SHP77 treated with DMSO at 0.1 percent for 48 hours (cell line): ENCODE results near the gene ZBP1.
"Not testable (repeated sequence)": the region's sequence is repeated elsewhere in the genome, so short reads cannot be mapped to it uniquely, and the experiment has no call there.

Experiments
- DNase-seq: peaks from one replicate; lab custom pipeline; 2025; lab: John Stamatoyannopoulos, UW

The ZBP1 gene

DNA sequence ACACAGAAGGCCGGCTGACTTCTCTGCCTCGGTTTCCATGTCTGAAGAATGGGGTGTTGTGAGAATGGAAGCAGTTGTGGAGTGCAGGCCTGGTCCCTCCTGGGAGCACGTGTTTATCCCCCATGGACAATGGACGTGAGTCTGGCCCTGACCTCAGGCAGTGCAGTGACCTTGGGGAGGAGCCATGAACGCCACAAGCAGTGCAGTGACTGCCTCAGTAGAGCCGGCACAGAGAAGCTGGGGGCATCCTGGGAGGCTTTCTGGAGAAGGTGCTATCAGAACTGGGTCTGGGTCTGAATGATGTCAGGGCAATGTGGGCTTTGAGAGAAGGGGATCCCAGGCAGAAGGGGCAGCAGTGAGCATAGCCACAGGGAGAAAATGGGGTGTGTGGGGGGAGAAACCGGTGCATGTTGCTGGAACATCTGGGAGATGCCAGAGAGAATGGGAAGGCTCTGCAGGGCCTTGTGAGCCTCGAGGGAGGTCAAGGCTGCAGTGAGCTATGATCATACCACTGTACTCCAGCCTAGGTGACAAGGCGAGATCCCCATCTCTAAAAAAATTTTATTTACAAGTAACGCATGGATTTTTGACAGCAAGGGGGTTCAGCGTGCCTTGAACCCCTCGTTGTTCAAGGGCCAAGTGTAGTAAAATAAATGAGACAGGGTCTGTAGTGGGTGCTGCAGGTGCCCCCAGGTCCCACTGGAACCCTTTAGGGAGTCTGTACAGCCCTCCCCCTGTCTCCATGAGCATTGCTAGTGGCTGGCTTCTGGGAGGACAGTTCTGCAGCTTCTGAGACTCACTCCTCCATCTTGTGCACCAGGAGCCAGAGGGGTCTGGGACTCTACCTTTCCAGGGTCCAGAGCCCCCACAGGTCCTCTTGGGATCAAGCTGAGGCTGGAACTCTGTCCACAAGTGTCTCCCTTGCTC lies 27.0 kb upstream of the ZBP1 start:
- DNase-seq = no peak

DNA sequence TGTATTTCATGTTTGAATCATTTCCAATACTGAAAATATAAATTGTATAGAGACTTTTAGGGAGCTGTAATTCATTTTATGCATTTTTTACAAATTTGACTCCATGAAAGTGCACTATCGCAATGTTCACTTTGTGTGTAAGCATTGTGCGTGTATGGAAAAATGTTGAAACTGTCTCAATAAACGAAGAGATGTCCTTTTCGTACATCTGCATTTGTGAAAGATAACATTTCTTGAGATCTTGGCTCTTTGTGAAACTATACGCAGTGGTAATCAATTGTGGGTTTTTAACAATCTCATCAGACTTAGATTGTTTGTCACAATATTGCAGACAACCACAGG lies 18.6 kb upstream of the ZBP1 start:
- no peak for DNase-seq

GRCh38 chr20:57638173-57638894 lies 18.1 kb upstream of the ZBP1 start:
- DNase-seq = no peak

DNA sequence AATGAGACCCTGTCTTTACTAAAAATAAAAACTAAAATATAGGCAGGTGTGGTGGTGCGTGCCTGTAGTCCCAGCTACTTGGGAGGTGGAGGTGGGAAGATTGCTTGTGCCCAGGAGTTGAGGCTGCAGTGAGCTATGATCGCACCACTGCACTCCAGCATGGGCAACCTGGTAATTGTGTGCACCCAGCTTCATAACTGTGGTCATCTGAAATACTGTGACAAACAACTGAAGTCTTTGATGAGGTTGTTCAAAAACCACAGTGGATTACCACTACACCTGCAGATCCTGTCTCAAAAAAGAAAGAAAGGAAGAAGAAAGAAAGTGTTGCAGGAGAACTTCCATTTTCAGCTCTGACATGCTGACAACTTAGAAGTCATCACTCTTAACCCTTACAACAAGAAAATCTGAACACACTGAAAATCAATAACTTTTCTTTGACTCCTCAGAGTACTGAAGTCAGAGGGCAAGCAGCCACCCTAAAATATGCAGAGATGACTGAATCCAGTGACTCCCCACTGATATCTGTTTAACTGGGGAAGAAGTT lies 13.8 kb upstream of the ZBP1 start:
- DNase-seq = no peak

DNA sequence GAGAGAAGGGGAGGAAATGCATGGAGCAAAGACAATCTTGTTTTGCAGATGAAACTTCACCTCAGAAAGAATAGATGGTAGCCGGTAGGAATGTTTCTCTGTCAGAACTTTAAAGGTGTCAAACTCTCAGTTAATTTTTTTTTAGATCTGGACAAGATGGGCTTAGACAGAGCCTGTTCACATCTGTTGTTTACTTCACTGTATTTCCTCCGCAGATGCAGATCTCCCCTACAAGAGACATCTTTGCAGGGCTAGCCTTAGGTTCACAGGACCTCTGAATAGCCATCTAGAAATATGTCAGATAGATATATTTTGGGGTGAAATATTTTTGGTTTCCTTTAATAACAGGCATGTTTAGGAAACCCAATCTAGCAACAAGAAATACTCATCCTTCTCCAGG lies 12.1 kb upstream of the ZBP1 start:
- no peak for DNase-seq

DNA sequence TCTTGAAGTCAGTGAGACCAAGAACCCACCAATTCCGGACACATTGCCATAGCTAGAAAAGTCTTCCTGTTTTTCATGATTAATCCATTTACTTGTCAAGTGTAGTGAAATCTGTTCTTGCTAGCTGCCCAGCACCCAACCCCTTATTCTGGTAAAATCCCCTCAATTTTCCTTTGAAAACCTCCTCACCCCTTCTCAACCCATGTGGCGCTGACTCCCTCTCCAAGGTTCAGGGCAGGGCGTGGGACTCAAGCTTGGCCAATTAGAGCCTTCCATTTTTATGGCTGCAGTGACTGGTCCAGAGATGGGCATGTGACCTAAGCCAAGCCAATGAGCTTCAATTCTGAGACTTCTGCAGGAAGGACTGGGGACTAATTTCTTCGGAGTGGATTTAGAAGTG lies 9.8 kb upstream of the ZBP1 start:
- DNase-seq = no peak

GRCh38 chr20:57629491-57629901 lies 9.3 kb upstream of the ZBP1 start:
- DNase-seq = not testable (repeated sequence)

- not testable (repeated sequence) for DNase-seq
These were observed 8.7 kb upstream of the ZBP1 start for GRCh38 chr20:57628962-57629308.

GRCh38 chr20:57628047-57628961 lies 8.1 kb upstream of the ZBP1 start:
- DNase-seq = no peak

DNA sequence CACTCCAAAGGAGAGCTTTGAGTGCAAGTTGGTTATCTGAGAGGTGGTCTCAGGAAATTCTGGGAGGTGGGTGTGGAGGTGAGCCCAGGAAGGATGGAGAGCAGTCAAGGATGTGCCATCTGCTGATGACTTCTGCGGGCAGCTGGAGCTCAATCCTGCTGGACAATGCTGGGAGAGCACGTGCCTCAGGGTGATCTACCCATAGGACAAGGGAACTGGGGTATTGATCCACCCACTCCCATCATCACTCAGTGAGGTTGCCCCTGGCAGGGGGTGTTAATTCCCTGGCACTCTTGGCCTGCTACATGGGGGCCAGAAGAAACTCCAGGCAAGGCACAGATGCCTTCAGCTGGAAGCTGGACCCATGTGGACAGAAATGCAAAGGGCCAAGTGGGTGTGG lies 7.1 kb upstream of the ZBP1 start:
- no peak for DNase-seq

- DNase-seq = no peak
These were observed 5.8 kb upstream of the ZBP1 start for GRCh38 chr20:57625978-57626377.

DNA sequence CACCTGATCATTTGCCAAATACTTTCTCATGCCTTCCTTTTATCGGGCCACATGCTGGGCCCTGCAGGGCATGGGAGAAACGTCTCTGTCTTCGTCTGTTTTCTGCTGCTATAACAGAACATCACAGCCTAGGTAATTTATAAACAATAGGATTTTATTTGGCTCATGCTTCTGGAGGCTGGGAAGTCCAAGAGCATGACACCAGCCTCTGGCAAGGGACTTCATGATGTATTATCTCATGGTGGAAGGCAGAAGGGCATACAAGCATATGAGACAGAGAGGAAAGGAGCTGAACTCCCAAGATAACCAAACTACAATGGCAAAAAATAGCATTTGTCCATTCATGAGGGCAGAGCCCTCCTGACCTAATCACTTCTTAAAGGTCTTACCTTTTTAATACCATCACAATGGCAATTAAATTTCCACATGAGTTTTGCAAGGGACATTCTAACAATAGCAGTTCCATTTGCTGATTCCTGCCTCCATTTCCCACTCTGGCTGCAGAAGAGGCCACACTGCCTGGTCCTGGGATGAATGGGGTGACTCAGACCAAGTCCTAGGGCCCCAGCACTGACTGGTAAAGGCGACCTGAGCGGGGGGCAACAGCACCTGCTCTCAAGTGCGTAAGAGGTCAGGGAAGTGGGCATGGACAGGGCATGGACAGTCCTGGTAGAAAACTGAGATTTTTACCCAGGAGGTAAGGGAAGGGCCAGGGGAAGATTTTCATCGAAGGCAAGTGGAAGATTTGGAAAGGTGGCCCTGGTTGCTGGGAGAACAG lies 5.1 kb upstream of the ZBP1 start:
- no peak for DNase-seq

GRCh38 chr20:57624124-57624523 lies 3.9 kb upstream of the ZBP1 start:
- DNase-seq = no peak

DNA sequence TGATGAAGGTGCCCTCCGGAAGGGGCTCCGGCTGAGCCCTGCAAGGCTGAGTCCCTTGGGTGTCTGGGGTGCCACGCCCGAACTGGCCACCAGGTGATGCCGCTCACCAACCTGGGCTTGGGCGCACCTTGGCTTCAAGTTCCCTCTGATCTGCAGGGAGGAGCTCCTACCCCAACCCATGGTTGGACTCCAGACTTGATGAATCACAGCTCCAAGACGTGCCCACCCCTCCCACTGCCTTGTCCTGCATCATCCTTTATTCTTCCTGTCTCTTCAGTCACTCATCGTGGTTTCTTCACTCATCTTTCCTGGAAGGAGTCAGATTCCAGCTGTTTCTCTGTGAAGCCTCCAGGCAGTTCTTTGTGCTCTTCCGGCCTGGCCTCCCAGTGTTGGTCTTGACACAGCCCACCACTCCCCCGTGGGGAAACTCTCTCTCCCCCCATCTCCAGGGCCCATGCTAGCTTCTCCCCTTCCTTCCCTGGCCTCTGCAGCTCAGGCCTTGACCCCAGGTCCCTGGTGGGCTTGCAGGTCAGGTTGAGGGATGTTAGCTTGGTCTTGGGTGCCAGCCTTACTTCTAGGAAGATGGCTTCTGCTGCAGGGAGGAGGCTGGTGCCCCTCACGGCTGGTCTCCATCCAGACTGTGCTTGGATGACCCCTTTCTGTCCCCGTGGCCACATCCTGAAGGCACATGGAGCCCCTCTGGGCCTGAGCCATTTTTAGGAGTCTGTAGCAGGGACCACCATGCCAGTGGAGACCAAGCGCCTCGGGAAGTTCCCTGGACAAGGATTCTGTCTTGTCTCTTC lies 2.6 kb upstream of the ZBP1 start:
- no peak for DNase-seq

GRCh38 chr20:57622201-57622570 lies 2.0 kb upstream of the ZBP1 start:
- DNase-seq = no peak

GRCh38 chr20:57621421-57622200 lies 1.4 kb upstream of the ZBP1 start:
- DNase-seq = no peak

GRCh38 chr20:57620999-57621398 lies 773 bp upstream of the ZBP1 start:
- DNase-seq = no peak

DNA sequence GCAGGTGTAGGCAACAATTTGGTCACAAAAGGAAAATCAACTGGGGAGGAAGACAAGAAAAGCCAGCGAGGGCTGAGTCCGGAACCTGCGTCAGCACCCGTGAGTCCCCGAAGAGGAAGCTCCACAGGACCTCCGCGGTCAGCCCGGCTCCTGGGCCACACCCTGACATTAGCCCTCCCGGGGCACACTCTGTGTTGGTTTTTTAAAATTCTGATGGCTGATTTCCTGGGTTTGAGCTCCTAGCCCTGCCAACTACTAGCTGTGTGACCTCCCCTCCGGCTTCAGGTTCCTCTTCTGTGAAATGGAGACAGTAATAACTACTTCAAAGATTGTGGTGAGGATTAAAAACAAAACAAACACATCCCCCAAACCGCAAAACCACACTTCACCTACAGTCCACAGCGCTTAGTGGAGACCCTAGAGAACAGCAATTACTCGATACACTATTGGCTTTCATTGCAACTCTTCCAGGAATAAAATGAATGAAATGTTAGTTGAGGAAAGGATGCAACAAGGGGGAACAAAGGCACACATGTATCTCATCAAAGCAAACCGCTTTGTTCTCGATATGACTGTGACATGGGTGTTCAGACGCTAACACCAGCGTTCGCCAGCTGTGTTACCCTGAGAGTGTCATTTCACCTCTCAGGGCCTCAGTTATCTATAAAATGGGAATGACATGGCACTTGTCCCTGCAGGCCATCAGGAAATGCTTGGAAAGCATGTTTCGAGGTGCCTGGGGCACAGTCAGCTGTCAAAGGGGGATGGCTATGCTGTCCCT lies 985 bp downstream of the ZBP1 start:
- no peak for DNase-seq

- no peak for DNase-seq
These were observed 1.5 kb downstream of the ZBP1 start for GRCh38 chr20:57618764-57619050.
